ENCODE measurements around the gene PTPRO.

PTPRO gene

DNA sequence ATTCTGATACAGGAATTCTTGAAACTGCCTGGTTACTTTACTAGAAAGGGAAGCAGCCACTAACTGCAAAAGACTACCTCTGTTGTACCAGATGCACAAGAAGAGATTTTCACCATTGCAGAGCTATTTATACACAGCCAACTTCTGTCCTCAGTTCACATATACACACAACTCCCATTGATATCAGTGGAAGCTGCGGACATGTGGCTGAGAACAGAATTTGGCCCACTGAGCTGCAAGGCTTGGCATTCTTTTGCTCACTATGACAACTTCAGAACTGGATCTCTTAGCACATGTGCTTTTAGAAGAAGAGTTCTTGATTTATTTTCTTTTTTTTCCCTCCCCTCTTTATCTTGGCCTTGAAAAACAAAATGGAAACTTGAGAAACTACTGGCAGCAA, 28.3 kb downstream of the PTPRO start:
- DNase-seq (ENCODE audit: low read depth): no peak

DNA sequence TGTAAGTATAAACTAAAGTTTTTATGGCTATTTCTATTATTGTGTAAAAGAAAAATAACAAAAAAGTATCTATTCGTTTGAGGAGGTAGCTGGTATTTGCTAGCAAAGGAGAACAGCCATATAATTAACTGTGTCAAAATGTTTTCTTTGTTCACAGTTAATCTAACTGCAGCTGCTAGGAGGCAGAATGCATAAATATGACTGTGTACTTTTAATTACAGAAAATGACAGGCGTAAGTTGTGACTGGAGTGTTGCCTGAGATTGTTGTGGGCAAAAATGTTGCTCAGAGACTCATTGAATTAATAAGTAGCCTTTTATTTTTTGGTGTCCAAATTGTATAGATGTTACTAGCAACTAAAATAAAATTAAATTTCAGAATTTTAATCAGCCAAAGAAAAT, 33.5 kb downstream of the PTPRO start:
- DNase-seq (ENCODE audit: low read depth): no peak

DNA sequence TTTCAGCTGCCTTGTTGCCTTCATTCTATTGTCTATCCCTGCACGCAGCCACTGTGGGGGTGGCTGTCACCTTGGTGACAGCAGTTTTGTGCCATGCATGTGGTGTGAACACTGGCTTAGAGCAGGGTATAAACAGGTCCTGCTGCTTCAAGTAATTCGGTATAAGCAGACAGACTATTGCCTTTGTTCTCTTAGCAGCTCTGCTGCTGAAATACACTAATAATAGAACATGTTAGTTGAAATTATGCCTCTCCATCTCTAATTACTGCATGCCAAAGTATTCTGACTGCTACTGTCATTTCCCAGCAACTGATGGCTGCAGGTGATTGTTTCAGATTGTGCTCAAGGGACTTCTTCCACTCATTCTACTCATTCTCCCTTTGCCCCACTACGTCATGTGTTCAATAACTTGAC, 34.6 kb downstream of the PTPRO start:
- no peak for DNase-seq (ENCODE audit: low read depth)

DNA sequence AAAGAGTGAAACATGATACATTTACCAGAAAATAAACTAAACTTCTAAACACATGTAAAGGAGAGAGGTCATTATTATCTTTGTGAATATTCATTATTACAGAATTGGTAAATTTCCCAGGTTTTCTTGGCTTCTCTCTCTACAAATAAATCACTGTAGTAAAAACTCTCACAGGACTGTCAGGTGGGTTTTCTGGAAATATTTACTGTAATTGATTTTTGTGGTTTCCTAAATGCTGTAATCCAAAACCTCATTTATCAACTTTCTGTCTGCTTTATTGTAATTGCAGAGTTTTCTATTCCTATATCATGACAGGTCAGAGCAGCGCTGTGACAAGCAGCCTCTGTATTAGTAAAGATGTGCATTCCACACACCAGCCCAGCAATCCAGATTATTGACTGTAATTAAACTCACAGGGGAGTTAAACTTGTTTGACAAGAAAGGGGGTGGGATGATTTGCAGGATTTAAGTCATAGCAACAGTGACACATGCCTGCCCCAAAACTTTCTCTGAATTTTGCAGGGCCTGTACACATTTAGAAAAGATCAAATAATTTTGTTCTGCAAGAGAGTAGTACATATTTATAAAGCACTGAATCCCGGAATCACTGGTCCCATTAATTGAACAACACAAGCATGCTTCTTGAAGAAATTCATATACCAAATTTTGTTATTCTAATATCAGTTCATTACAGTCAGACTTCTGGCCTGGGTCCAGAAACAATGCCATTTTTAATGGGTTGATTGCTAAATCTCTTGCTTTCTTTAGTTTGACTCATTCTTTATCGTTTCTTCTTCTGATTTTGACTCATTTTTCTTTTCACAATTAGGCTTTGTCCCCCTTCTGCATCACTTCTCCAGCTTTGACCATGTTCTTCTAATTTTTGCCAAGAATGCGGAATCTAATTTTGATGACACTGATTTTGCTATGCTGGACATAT, 42.2 kb downstream of the PTPRO start:
- DNase-seq (ENCODE audit: low read depth): no peak

DNA sequence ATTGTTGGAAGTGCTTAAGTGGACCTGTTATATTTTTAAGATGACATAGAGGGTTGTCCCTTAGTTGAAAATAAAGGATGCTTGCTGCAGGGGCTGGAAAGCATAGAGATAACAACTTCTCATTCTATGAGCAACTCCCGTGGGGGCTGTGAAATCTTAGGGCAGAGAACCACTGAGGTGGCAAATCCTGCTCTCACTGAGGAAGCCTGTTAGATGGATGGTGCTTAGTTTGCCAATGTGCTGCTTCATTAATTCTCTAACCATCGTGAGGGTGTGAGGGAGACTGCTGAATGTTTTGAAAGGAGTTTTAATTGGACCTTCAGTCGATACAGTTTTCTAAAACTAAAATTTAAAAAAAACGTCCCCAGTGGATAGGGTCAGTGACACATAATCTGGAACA, 46.5 kb downstream of the PTPRO start:
- no peak for DNase-seq (ENCODE audit: low read depth)

DNA sequence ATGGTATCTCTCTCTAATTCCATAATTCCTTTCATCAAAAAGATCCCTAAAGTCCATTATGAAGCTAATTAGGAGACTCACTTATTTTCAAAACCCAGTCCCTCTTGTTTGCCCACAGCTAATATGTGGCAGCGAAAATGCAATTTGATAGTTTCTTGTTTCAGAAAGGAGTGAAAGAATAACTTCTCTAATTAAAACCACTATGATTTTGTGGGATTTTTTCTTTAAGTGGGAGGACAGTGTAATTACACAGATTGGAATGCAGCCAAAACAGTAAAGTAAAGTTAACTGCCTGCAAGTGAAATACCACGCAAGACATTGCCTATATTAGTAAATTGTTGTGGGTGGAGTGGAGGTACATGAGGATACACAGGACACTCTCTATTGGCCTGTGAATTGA, 50.0 kb downstream of the PTPRO start:
- DNase-seq (ENCODE audit: low read depth): no peak

DNA sequence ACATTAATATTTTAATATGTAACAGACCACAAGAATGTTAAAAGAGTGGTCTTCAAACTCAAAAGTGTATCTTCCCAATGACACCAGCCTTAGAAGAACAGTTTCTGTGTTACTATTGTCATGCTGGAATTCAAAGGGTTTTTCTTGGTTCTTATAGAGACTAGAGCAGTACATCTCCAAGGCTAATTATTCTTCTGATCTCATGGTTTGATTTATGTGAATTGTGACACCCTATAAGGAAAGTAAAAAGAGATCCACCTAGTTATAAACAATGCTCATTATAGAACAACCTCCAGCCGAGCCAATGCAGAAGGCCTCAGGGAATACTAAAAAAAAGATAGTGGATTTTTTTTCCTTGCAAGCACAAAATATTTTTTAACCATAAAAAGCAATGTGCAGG, 65.5 kb downstream of the PTPRO start:
- no peak for DNase-seq (ENCODE audit: low read depth)

DNA sequence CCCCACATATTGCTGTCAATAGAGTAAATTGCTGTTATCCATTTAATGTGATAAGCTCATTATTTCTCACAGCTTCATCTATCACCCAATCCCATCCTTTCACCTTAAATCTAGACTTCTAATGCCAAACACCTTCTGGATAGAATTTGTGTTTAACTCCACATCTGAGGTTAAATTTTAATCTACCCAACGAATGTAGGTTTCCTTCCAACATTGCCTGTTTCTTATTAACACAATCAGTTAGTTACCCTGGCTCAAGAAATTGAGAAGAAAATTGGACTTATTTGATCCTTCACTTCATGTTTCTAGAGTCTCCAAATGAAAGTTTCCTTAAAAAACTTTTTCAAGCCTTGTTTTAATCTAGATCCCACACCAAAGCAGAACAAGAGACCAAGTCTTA, 67.3 kb downstream of the PTPRO start:
- no peak for DNase-seq (ENCODE audit: low read depth)

DNA sequence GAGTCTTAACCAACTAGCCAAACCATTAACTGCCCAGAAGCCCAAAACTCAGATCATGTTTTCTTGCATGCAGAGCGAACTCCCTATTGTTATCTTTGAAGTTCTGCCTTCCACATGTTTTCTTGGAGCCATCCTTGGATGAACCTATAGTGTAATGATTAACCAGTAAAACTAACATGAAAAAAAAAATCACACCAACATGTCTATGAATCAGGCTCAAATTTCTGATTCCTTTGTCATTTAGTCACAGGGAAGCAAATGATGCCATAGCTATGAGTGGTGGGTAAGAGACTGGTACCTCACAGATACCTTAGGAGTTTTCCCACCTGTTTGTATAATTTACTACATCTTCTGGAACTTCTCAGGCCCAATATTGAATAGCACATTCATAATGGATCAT, 70.7 kb downstream of the PTPRO start:
- no peak for DNase-seq (ENCODE audit: low read depth)

DNA sequence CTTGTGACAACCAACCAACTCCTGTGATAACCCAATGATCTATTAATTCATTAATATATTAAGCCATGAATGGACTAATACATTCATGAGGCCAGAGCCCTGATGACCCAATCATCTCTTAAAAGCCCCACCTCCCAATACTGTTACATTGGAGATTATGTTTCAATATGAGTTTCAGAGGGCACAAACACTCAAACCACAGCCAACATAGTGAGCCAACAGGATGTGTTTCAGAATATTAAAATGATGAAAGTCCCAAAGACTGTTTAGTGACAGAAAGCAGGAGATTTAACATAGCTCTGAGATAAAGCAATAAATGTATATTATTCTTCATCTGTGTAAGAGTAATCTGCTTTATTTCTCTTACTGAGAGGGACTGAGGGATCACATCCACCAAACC, 71.7 kb downstream of the PTPRO start:
- DNase-seq (ENCODE audit: low read depth): no peak

DNA sequence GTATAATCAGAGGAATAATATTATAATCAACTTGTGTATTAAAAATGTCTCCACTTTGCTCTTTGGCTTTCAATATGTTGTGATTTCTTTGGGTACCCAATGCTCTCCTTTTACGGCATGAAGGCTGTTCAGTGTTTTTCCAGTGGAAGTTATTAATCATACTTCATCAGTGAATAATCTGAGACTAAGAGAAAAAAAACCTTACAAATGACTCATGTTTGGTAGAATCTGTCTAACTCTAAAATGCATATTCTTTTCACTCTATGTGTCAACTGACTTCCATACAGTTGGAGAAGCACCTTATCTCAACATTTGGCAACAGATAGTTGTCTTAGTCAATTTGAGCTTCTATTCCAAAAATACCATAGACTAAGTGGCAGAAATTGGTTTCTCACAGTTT, 82.2 kb downstream of the PTPRO start:
- no peak for DNase-seq (ENCODE audit: low read depth)

DNA sequence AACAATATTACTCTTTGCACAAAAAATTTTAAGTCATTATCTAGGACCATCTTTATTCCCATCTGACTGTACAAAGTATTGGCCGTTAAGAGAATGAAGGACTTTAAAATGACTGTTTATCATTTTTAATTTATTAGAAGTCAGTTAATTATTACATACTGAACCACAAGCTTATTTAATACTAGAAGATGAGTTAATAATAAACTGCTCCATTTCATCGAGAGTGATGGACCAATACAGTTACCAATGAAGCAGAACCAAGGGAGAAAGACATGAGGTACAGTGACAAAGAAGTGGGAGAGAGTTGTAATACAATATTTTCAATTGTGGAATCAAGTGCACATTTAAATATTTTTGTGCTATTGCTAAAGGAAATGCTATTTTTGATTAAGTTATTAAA, 83.3 kb downstream of the PTPRO start:
- DNase-seq (ENCODE audit: low read depth): no peak

DNA sequence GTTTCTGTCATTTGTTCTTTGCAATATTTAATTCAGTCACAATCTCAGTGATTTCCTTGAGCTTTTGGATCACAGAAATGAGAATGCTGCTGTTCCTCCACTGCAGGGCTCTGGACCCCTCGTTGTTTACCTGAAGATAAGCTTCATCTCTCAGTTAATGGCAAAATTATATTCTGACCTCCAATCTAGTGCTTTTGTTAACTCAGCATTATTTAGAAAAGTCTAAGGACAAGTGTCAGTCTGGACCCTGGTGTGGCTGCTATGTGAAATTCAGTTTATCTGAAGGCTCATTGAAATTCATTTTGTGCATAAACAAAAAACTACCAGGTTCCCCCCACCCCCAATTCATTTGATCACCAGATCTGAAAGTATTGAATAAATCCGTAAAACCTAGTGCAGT, 84.7 kb downstream of the PTPRO start:
- DNase-seq (ENCODE audit: low read depth): no peak

DNA sequence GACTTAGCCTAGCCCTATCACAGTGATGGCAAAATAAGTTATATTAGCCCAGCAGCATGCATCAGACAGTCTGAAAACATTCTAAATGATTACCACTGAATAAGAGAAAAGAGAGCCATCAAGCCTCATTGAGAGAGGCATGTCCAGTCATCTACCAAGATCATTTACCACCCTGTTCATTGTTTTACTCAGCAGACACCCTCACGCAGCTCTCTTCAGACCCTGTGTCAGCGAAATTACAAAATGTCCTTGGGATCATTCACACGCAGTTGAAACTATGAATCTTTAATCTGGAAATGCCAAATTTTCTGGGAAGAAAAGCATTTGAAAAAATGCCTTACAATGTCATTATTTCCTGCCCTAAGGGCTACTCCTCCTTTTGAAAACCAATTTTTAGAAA, 89.5 kb downstream of the PTPRO start:
- no peak for DNase-seq (ENCODE audit: low read depth)

DNA sequence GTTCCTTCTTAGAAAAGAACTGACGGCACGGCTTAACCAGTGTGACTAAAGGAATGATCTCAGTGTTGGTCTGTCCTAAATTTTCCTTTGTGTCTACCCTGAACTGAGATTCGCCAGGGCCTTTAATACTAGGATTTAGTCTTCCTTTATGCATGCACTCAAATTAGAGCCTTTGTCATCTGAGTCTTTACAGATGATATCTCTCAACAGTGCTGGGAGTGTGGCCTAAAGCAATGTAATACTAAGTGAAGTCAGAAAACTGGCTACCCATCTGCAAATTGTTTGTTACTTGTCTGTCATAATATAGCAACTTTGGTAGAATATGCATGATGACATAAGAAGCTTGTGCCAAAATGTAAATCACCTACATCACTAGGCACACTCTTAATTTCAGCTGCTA, 95.4 kb downstream of the PTPRO start:
- DNase-seq (ENCODE audit: low read depth): no peak

DNA sequence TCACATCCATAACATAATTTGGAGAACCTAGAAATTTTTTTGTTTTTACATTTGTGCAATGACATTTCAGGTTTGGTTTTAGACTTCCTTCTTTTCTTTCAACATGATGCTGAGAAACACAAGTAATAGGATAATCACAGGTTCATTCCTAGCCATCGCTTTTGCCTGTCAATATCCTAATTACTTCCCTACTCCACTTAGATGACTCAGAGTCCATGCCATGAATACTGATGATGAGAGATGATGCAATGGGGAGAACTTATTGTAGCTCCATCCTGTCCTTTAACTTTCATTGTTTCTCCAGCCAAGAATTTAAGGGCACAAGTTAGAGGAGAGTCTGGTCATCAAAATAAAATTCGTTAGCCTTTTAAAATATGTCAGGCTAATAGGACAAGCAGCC, 101.3 kb downstream of the PTPRO start:
- DNase-seq (ENCODE audit: low read depth): no peak

DNA sequence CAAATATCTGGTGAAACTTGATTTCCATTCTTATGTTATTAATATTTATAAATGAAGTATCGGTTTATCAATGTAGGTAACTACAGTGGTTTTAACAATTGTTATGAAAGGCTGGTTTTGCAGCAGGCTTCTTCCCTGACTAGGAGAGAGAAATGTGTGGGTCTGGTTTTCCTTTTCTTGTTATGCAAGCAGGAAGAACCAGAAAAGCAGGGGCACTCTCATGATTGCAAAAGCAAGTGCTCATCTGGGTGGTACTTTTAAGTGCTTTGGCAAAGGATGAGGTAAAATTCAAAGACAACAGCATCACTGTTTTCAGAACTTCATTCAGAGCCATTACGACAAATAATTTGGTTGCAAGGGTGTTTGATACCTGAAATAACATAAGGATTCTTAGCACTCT, 105.6 kb downstream of the PTPRO start:
- DNase-seq (ENCODE audit: low read depth): no peak

DNA sequence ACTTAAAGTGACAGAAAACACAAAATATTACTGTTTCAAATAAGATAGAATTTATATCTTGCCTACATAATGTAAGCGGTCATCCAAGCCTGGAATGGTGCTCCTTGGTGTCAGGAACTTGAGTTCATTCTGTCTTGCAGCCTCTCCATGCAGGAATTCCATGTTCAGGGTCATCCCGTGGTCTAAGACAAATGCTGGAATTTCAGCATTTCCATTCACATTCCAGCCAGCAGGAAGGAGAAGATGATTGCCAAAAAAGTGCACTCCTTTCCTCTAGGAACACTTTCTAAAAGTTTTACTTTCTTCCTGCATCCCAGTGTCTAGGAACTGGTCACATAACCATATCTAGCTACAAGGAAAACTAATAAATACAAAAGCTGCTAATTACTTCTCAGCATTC, 106.3 kb downstream of the PTPRO start:
- no peak for DNase-seq (ENCODE audit: low read depth)

DNA sequence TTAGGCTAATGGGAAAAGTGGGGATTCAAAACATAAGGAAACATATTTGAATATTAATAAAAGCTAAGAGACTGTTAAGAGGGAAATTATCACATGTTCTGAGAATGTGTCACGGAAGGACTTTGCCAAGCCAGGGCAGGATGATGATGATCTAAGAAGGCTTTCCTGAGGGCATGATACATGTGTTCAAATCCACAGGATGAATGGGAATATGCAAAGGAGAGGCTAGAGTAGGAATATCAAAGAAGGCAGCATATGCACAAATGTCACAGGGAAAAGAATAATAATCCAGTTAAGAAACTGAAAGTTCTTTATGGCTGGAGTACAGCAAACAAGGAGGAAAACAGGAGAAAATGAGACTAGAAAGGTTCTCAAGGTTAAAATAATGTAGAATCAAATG, 107.0 kb downstream of the PTPRO start:
- no peak for DNase-seq (ENCODE audit: low read depth)

DNA sequence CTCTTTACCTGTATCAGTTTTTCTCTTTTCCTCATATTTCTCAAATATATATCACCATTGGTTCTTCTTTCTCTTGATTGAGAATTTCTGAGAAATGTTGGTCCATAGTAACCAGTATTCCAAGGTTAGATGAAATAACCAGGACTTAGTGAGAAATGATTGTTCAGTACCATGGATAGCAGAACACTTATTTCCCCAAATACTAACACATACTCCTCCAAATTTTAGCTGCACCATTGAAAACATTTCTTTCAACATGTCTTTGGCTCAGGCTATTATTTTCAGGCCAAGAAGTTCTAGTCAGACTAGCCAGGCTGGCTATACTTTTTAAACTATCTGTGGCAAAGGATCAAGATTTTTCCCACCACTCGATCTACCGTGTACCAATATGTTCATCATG, 113.3 kb downstream of the PTPRO start:
- DNase-seq (ENCODE audit: low read depth): no peak

DNA sequence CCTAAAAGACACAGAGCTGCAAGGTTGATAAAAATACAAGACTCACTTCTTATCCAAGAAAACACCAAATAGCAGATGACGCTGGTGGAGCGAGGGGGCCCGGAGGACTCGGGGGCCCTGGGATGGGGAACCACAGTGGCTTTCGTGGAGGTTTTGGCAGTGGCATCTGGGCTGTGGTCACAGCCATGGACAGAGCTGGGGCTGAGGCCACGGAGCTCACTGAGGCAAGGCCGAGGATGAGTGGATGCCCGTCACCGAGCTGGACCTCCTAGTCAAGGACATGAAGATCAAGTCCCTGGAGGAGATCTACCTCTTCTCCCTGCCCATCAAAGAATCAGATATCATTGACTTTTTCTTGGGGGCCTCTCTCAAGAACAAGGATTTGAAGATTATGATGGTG, 117.2 kb downstream of the PTPRO start:
- DNase-seq (ENCODE audit: low read depth): no peak

DNA sequence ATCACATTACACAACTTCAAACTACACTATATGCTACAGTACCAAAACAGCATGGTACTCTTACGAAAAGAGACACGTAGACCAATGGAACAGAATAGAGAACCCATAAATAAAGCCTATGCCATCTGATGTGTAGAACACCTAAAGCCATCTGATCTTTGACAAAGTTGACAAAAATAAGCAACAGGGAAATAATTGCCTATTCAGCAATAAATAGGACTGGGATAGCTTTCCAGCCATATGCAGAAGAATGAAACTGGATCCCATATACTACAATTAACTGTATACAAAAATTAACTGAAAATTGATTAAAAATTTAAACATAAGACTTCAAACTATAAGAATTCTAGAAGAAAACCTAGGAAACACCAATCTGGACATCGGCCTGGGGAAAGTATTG, 120.7 kb downstream of the PTPRO start:
- DNase-seq (ENCODE audit: low read depth): no peak

DNA sequence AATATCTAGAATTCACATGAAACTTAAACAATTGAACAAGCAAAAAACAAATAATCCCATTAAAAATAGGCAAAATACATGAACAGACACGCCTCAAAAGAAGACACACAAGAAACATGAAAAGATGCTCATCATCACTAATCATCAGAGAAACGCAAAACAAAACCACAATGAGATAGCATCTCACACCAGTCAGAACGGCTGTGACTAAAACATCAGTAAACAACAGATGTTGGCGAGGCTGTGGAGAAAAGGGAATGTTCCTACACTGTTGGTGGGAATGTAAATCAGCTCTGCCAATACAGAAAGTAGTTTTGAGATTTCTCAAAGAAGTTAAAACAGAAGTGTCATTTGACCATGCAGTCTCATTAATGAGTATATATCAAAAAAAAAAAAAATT, 121.3 kb downstream of the PTPRO start:
- DNase-seq (ENCODE audit: low read depth): no peak

DNA sequence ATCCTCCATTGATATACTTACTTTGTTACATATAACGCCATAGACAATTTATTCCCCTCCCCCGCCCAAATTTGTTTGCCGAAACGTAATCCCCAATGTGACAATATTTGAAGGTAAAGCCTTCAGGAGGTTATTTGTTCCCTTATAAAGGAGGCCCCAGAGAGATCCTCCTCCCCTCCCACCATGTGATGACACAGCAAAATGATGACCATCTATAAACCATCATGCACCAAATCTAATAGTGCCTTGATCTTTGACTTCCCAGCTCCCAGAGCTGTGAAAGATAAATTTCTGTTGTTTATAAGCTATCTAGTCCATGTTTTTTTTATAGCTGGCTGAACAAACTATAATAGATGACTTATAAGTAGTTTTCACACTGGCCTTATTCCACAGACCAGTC, 122.2 kb downstream of the PTPRO start:
- no peak for DNase-seq (ENCODE audit: low read depth)

Data from GM04503 (cell line).